NK-92 (cell line): ENCODE measurements around the gene YTHDF1.
"Not testable (repeated sequence)": the region's sequence is repeated elsewhere in the genome, so short reads cannot be mapped to it uniquely, and the experiment has no call there.

Experiments used
- DNase-seq: peaks from one replicate; lab custom pipeline; 2025; ENCODE audit not compliant: unreplicated experiment; lab: John Stamatoyannopoulos, UW

Gene YTHDF1

DNA sequence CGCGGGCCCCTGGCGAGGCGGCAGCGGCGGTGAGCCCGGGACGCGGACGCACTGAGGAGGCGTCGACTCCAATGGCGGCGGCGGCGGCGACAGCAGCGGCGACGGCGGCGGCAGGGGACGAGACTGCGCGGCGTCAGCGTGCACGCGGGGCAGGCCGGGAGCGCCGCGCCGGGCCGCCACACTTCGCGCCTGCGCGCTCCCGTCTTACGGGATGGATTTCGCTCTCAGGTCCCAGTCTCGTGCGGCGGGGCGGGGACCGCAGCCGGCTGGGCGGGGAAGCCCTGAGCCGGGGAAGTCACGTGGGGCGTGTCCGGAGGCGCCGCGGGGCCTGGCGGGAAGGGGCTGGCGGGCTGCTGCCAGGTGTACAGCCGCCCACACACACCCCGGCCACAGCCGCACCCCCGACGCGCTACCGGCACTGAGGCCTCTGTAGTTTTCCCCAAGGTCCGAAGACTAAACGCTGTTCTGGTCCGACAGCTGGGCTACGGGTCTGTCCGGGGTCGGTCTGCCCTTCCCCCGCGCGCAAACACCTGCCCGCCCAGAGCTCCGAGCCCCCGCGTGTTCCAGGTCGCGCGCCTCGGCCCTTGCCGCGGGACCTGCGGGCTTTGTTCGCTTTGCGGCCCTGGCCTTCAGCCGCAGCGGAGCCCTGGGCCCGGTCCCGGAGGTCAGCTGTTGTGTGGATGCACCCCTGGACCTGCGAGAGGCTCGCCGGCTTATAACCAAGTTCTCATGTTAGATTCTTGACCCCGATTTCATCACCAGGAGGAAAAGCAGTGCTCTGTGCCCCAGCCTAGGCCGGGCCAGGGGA, at the start of gene YTHDF1:
YTHDF1 (minus strand) TSS at position 91 of the 808 bp plus-strand sequence. CDS start 239 bp downstream, outside the sequence.
- DNase-seq = peak; percentile 56

DNA sequence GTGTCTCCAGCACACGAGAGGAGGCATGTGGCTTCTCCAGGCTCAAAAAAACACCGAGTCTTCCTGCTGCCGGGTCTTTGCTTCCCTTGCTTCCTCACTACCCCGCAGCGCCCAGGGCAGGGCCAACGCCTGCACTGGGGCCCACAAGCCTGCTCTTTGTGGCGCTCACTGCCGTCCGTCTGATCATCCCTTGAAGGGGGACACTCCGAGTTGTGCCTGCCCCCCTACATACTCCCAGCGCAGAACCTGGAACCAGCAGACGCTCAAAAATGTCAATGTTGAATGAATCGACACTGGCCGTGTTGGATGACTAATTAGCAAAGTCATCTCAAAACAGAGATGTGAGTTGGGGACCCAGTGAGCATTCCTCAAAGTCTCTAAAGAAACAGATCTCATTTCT, 48.6 kb upstream of the YTHDF1 start:
- no peak for DNase-seq

DNA sequence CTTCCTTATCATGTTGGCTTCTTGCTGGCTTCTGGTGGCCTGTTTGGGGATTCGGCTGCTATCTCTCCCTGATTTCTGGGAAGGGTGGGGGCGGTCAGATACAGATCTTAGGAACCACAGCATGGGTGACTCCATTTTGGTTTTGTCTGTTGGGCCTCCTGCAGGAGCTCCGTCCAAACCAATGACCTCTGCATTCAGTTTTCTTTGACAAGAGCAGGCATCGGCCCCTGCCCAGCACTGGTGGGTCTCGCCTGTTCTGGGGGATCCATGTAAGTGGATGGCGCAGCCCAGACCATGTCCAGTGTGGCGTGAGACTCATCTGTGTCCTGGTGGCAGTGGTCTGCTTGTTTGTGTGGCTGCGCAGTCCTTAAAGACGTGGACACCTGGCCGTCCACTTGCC, 48.1 kb upstream of the YTHDF1 start:
- no peak for DNase-seq

DNA sequence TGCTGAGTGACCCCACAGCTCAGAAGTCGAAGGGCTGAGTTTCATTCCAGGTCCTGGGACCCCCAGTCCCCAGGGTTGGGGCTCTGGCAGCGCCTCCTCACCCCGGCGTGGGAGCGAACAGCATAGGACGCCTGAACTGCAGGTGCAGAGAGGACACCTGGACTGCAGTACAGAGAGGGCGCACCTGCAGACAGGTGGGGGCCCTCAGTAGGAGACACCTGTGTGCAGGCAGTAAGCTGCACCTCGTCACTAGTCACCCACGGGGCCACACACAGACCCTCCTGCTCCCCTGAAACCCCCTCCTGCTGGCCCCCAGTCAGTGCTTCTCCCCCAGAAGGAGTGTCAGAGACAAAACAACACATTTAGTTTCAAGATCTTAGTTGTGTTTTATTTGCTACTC, 46.9 kb upstream of the YTHDF1 start:
- no peak for DNase-seq

DNA sequence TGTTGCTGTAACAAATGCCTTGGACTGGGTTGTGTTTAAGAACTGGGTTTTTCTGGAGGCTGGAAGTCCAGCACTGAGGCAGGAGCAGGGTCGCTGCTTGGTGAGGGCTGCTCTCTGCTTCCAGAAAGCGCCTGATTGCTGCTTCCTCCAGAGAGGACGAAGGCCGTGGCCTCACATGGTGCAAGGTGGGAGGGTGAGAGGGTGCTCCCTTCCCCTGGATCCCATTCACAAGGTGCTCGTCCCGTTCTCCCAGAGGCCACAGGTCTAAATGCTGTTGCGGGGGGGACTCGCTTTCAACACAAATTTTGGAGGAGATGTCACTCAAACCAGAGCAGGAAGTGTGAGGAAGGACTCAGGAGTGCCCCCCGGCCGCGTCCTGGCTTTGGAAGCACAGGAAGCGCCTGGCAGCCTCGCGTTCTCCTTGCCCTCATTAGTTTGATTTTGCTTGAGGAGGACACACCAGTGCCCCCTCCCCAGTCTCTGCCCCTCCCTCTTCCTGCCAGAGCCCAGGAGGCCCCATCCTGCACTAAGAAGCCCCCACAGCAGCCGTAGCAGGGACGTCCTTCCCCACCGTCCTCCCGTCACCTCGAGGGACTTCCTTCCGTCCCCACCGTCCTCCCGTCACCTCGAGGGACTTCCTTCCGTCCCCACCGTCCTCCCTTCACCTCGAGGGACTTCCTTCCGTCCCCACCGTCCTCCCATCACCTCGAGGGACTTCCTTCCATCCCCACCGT, 46.0 kb upstream of the YTHDF1 start:
- DNase-seq = no peak

DNA sequence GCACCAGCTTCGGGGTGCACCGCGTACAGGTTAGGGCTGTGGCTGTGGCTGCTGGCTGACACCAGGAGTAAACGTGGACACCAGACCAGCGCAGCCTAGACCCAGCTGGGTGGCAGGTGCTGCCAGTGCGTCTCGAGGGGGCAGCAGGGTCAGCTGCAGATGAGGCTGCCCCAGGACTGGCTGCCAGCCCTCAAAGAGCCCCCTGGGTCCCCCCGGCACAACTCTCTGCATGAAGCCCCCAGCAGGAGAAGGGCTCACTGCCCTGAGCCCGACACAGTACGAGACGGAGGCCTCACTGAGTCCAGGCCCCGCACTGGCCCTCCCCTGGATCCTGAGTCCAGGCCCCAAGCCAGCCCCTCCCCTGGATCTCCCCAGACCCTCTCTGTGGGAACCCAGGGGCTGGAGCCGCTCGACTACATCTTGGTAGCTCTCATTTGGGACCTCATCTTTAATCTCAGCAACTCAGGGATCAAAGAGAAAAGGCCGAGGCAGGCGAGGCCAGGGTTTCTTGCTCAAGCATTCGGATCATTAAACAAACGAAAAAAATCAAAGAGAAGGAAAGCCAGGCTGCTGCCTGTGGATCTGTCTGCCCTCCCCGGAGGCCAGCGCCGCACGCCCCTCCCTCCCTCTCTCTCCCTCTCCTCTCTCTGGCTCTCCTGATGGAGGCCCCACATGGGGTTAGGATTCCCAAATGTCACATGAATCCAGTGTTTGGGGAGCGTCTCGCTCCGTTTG, 45.3 kb upstream of the YTHDF1 start:
- DNase-seq = no peak

DNA sequence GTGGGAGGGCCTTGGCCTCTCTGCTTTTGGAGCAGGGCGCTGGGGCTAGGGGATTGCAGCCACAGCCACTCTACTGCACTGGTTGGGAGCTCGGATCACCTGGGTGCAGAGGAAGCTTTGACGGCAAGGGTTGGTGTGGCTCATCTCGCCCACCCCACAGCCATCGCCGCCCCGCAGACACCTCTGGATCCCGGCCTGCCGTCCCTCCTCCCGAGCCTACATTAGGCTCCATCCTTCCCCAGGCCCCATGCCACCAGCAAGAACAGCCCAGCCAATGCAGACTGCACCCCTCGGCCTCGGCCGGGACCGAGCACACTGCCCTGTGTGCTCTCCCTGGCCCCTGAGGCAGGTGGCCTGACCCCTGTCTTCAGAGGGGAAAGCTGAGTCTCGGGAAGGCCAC, 44.6 kb upstream of the YTHDF1 start:
- DNase-seq = no peak

DNA sequence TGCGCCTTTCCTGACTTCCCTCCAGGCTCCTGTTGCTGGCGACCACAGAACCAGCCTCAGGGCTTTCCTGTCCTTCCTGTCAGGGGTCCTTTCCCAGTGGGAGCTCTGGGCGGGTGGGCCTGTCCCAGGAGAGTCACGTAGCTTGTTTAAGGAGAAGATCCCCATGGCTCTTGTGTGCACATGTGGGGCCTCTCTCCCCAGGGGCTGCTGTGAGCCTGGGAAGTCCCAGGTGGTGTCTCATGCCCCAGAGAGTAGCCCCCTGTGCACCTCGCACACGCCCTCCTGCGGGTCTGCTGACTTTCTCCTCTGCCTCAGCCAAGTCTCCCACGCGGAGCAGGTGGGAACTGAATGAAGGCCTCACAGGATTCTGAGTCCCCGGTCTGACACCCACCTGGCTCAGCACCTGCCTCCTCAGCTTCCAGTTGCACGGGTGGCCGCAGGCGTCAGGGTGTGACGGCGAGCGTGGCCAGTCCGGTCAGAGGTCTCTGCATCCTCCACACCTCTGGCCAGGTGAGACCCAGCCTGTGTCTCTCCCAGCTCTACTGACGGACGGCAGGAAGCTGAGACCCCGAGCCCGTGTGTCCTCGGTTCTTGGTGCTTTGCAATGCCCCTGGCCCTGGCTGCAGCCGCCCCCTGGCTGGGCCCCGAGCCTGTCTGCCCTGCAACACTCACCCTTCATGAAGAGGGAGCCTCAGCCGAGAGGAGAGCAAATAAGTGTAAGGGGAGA, 44.0 kb upstream of the YTHDF1 start:
- no peak for DNase-seq

DNA sequence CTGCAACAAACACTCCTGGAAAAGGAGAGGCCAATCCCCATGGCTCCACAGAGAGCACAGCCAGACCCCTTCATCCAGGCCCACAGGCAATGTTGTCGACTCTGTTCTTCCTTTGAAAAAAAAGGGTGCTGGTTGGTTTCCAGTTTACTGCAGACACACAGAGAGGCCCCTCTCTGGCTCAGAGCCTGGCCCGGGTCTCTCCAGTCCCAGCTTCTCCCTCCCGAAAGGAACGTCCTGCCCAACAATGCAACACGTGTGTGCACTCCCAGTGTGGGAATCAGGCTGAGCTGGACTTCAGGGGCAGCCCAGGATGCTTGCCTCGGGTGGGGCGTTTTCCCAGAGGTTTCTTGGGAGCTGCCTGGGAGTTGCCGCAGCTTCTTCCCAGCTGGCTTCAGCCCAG, 42.9 kb upstream of the YTHDF1 start:
- DNase-seq = no peak

DNA sequence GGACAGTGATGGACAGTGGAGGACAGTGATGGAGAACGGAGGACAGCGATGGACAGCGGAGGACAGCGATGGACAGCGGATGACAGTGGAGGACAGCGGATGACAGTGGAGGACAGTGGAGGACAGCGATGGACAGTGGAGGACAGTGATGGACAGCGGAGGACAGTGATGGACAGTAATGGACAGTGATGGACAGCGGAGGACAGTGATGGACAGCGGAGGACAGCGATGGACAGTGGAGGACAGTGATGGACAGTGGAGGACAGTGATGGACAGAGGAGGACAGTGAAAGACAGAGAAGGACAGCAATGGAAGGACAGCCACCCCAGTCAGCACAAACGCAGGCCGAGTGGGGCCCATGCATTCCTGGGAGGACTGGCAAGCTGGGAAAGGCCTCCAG, 41.7 kb upstream of the YTHDF1 start:
- DNase-seq = no peak

DNA sequence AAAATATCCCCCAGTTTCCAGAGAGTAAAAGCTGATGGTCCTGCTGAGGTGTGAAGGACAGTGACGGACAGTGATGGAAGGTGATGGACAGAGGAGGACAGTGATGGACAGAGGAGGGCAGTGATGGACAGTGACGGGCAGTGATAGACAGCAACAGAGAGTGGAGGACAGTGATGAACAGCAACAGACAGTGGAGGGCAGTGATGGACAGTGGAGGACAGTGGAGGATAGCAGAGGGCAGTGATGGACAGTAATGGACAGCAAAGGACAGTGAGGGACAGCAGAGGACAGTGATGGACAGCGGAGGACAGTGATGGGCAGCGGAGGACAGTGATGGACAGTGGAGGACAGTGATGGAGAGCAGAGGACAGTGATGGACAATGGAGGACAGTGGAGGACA, 41.0 kb upstream of the YTHDF1 start:
- DNase-seq = no peak

DNA sequence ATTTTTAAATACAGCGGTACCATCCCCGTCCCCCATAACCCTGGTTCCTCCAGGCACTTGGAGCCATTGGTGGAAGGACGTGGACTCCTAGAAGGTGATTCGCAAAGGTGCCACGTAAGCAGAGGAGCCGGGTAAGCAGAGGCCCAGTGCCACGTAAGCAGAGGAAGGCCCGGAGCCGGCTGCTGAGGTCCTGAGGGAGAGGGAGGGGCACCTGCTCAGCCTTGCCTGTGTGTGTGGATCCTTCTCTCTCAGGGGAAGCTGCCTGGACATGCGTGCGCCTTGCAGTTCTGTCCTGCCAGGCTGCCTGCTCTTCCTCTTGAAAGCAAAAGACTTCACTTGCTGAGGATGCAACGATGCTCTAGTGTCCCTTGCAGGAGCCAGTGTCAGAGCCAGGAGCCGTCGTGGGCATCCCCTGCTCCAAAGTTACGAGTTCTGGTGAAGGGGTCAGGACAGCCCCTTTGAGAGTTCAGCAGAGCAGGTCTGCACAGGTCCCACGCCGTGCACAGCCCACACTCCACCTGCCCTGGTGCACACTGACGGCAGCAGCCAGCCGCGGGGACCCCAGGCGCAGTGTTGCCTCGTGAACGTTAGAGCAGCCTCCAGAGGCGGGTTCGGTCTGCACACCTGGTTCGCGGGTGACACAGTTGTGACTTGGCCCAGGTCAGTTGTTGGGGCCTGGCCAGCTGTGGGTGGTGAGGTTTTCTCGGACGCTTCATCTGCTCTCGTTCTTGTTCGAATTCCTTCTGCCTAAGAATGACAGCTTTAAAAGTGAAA, 40.2 kb upstream of the YTHDF1 start:
- DNase-seq = no peak

DNA sequence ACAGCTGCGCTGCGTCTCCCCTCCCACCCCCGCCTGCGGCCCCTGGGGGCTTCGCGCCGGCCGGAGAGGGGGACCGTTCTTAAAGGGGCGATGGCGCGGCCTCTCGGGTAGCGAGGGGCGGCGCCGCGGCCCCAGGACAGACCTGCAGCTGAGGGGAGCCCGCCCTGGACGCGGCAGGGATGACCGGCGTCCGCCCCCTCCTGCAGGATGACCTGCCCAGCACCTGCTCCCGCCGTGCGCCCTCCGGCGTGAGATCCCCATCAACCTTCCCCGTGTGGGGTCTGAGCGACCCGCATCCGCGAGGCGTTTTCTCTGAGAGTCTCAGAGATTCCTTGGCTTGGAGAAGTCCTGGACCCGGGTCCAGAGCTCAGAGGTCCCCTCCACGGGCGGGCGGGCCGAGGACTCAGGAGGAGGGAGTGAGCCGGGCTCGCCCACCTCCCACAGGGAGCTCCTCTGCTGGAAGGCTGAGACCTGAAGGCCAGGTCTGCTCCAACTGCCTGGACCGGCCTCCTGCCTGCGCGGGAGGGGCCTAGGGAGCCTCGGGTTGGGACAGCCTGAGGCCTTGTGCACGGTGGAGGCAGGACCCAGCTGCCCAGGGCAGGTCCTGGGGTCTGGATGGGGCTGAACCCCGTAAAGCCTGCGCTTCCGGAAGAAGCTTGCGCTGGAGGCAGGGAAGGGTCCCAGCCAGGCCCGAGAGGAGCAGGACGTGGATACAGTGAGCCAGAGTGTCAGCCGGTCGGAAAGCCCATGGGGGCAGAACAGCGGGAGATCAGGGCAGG, 38.9 kb upstream of the YTHDF1 start:
- DNase-seq = no peak

DNA sequence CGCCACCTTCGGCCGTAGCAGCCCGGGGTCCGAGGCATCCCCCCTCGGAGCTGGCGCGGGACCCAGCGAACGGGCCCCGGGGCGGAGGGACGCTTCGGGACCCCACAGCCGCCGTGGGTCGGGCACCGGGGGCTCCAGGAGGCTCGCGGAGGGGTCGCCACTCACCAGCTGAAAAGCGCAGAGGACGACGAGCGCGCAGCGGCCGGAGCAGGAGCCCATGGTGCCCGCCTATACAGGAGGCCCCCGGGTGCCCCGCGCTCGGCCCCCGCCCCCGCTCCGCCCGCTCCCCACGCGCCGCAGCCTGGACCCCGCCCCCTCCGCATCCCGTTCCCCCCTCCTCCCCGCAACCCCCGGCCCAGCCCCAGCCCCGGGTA, 38.3 kb upstream of the YTHDF1 start, which contains the start of gene NKAIN4:
NKAIN4 (minus strand) TSS at position 232 of the 374 bp plus-strand sequence; CDS start at position 219, 13 bp downstream.
- no peak for DNase-seq

DNA sequence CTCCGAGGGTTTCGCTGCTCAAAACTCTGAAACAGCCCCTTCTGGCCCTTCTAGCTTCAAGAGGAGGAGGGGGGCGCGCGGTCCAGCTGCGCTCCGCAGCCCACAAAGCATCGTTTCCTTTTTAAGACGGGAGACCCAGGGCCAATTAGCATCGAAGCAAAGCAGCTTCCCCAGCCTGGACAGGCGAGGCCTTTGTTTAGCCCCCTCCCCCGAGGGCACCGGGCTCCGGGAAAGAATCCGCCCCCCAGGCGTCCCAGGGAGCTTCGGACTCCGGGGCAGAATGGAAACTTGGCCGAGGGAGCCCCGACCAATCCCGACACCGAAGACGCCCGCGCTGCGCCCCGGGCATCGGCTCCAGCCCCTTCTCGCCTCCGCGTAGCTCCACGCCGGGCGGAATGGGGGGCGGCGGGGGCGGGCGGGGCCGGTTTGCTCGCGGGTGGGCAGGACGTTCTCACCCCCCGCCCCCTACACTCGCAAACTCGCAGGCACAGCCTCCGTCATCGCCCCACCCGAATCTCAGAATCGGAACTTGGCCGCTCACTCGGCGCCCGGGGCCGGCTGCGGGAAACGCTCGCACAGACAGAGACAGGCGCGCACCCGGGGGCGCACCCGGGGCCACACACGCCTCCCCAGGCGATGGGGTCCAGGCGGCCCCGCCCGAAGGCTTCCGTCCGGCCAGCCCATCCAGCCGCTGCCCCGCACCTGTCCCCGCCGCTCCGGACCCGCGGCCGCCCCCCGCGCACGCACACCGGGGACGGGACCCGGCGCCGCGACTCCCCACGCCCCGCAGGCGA, 37.7 kb upstream of the YTHDF1 start:
- DNase-seq = no peak

DNA sequence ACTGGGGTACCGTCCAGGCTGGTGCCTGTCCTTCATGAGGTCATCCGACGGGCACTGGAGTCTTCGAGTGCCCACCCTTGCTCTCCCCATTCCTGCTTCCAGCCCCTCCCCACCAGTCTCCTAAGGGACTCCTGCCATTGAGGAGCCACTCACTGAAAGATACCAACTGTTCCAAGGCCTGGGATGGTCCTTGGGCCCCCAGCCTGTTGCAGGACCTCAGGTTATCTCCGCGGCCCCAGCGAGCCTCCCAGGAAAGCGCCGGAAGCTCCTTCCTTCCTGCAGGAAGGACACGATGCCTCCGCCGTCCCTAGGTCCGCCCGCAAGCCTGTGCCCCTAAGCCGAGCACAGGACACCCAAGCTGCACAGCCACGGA, 37.1 kb upstream of the YTHDF1 start:
- DNase-seq = no peak

DNA sequence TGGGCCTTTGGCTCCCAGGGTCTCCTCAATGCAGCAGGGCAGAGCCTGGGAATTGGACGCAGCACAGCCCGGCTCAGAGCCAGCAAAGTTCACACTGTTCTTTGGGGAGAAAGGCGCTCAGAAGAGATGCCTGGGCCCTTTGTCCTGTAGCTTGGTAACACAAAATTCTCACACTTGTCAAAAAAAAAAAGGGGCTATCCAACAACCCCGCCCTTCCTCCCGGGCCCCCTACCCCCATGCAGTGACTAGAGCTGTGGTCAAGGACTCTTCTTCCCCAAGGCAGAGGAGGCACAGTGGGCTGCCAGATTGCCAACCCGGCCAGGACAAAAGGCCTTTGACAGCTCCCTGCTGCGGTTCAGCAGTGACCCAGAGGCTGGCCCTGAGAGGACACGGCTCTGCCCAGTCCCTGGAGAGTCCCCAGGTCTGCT, 36.4 kb upstream of the YTHDF1 start:
- DNase-seq = no peak

DNA sequence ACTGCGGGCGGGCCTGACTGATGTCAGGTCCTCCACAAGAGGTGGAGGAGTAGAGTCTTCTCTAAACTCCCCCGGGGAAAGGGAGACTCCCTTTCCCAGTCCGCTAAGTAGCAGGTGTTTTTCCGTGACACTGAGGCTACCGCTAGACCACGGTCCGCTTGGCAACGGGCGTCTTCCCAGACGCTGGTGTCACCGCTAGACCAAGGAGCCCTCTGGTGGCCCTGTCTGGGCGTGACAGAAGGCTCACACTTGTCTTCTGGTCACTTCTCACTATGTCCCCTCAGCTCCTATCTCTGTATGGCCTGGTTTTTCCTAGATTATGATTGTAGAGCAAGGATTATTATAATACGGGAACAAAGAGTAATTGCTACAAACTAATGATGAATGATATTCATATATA, 35.4 kb upstream of the YTHDF1 start:
- DNase-seq = not testable (repeated sequence)

DNA sequence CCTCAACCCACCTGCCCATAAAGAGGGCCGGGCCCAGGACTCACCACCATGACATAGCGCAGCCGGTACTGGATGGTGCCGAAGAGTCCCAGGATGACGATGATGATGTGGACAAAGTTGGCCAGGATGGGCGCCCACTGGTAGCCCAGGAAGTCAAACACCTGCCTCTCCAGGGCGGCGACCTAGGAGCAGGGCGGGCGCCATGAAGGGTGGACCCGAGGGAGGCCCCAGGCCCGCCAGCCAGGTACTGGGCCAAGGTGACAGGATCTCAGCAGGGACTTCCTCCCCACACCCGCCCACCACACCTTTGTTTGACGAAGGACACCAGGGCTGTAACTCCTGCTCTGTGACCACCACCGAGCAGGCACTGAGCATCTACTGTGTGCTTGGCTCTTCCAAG, 34.0 kb upstream of the YTHDF1 start:
- DNase-seq = no peak
